BJ (cell line): ENCODE measurements around the gene TAF11L11. TPM values are rescaled to one million over a fixed set of nuclear protein-coding genes. Genes with fewer than 3 reads are reported as not detected.
"Not testable (repeated sequence)": the region's sequence is repeated elsewhere in the genome, so short reads cannot be mapped to it uniquely, and the experiment has no call there.

Experiments
- CTCF ChIA-PET: fragments of 350-600 bp; formaldehyde crosslinking; extraction: SDS; loops from one replicate; lab custom pipeline; 2021; ENCODE audit warnings: antibody characterized with exemption, inconsistent platforms; lab: Yijun Ruan, JAX
- POLR2A ChIA-PET: fragments of 300-600 bp; sonication (Branson Sonifier 250); formaldehyde crosslinking; extraction: SDS; loops from one replicate; lab custom pipeline; 2021; ENCODE audit warnings: antibody characterized with exemption; lab: Charles Lee
- DNase-seq: peaks from one replicate; pipeline ENCODE4 v3.0.0-alpha.2; 2011; ENCODE audit warnings: low read depth
- H3K27me3 ChIP-seq: 2 replicates; pipeline ENCODE4 v1.6.0; 2011; ENCODE audit warnings: low read length; ENCODE audit not compliant: control insufficient read depth, insufficient read depth
- H3K36me3 ChIP-seq: 2 replicates; pipeline ENCODE4 v1.5.1; 2011; ENCODE audit warnings: low read length; ENCODE audit not compliant: control insufficient read depth, insufficient read depth
- H3K4me3 ChIP-seq: 2 replicates; pipeline ENCODE4 v1.5.1; 2011; ENCODE audit warnings: low read depth, mild to moderate bottlenecking, control low read depth, low read length
- CTCF ChIP-seq: IDR thresholded peaks from 2 replicates; pipeline ENCODE4 v1.5.1; 2011; ENCODE audit warnings: low read depth, mild to moderate bottlenecking, control low read depth, inconsistent platforms, low read length, moderate library complexity; ENCODE audit not compliant: insufficient read depth
- polyA minus RNA-seq: library from RNA; depleted of rRNA, polyadenylated mRNA; stranded (reverse); fragments of >200 nt; gene quantifications from 2 replicates; pipeline ENCODE4 v1.2.3, GENCODE V29; 2011; rRNA and poly(A)+ RNA removed
- polyA plus RNA-seq: library from polyadenylated mRNA; depleted of rRNA; stranded (reverse); fragments of >200 nt; gene quantifications from 2 replicates; pipeline ENCODE4 v1.2.3, GENCODE V29; 2011; rRNA removed

TAF11L11 gene
- polyA plus RNA-seq (not detected in 2 replicates), polyA minus RNA-seq (not detected in 2 replicates)

GRCh38 chr5:17603880-17604279, at the start of gene TAF11L11:
TSS of gene TAF11L11 (plus strand) at chr5:17604183.
- H3K4me3 ChIP-seq, H3K36me3 ChIP-seq, POLR2A ChIA-PET, DNase-seq, H3K27me3 ChIP-seq, CTCF ChIA-PET: not testable (repeated sequence)

- DNase-seq, H3K36me3 ChIP-seq, H3K27me3 ChIP-seq, POLR2A ChIA-PET, CTCF ChIA-PET, H3K4me3 ChIP-seq: not testable (repeated sequence)
These were observed 18.3 kb upstream of the TAF11L11 start, which contains the start of gene TAF11L7 for GRCh38 chr5:17585658-17586057. TSS of gene TAF11L7 (minus strand) at chr5:17585758.

- H3K27me3 ChIP-seq, DNase-seq, CTCF ChIA-PET, H3K4me3 ChIP-seq, H3K36me3 ChIP-seq, POLR2A ChIA-PET: not testable (repeated sequence)
These were observed 13.1 kb upstream of the TAF11L11 start, which contains the start of gene TAF11L8 for GRCh38 chr5:17590860-17591259. TSS of gene TAF11L8 (minus strand) at chr5:17590960.

GRCh38 chr5:17594255-17594654, 9.7 kb upstream of the TAF11L11 start, which contains the start of gene TAF11L9:
TSS of gene TAF11L9 (minus strand) at chr5:17594394.
- H3K36me3 ChIP-seq, H3K27me3 ChIP-seq, CTCF ChIA-PET, DNase-seq, H3K4me3 ChIP-seq, POLR2A ChIA-PET: not testable (repeated sequence)

GRCh38 chr5:17597728-17598127, 6.3 kb upstream of the TAF11L11 start, which contains the start of gene TAF11L10:
TSS of gene TAF11L10 (minus strand) at chr5:17597828.
- H3K27me3 ChIP-seq, DNase-seq, H3K36me3 ChIP-seq, CTCF ChIA-PET, POLR2A ChIA-PET, H3K4me3 ChIP-seq: not testable (repeated sequence)

GRCh38 chr5:17604951-17605350, 968 bp downstream of the TAF11L11 start:
- no peak for TF ChIP-seq CTCF

GRCh38 chr5:17607461-17607860, 3.5 kb downstream of the TAF11L11 start:
- POLR2A ChIA-PET, DNase-seq, CTCF ChIA-PET, H3K4me3 ChIP-seq, H3K27me3 ChIP-seq, H3K36me3 ChIP-seq: not testable (repeated sequence)

More at GRCh38 chr5:17604951-17605350, 968 bp downstream of the TAF11L11 start:
- Histone ChIP-seq H3K27me3 (no peaks in the 10 kb centered on the region), H3K36me3 (no peaks in the 10 kb centered on the region), H3K4me3 (no peak overlapping the region)
- POLR2A ChIA-PET = no interaction called here
- DNase-seq = no peak
- CTCF ChIA-PET = no interaction called here

- DNase-seq, POLR2A ChIA-PET, H3K4me3 ChIP-seq, H3K27me3 ChIP-seq, H3K36me3 ChIP-seq: not testable (repeated sequence)
- CTCF ChIA-PET = interaction anchor here (0.7 kb wide), 1 partner anchor 17 kb away, joined by 3 read pairs; no protein-coding TSS in a partner anchor
These were observed 6.1 kb downstream of the TAF11L11 start, which contains the start of gene TAF11L12 for GRCh38 chr5:17610092-17610491. TSS of gene TAF11L12 (plus strand) at chr5:17610392.
